HepG2 (cell line): ENCODE data around the gene PRR22. TPM values are rescaled to one million over a fixed set of nuclear protein-coding genes. Genes with fewer than 3 reads are reported as not detected.

Experiments
- CBX2 ChIP-seq, 2 experiments: fragments of 200-600 bp in 1 of 2; sonication (generic); formaldehyde crosslinking in 1 of 2; IDR thresholded peaks; 2 replicates each; pipeline versions ENCODE4 v1.7.0 to v1.8.1; 2018 to 2022; ENCODE audit warnings: low read depth in 2 of 2, low read length in 1 of 2, mild to moderate bottlenecking in 1 of 2, missing genetic modification reagents in 1 of 2
- CREM ChIP-seq, 2 experiments: sonication (generic) in 1 of 2; formaldehyde crosslinking in 1 of 2; IDR thresholded peaks; 2 replicates each; pipeline versions ENCODE4 v1.4.0 to v1.6.1; 2016 to 2020; ENCODE audit warnings: antibody characterized with exemption in 1 of 2, mild to moderate bottlenecking in 1 of 2, missing genetic modification reagents in 1 of 2
- FOXA3 ChIP-seq: IDR thresholded peaks from 2 replicates; pipeline ENCODE4 v1.6.1; 2016; ENCODE audit warnings: missing genetic modification reagents, missing compliant biosample characterization
- HNRNPLL ChIP-seq: fragments of 200-400 bp; formaldehyde crosslinking; IDR thresholded peaks from 2 replicates; pipeline ENCODE4 v1.6.1; 2017; ENCODE audit warnings: mild to moderate bottlenecking, low read depth, low read length; ENCODE audit not compliant: poor library complexity, severe bottlenecking
- JUND ChIP-seq: sonication (generic); formaldehyde crosslinking; IDR thresholded peaks from 2 replicates; pipeline ENCODE4 v1.8.0; 2022; ENCODE audit warnings: mild to moderate bottlenecking, missing genetic modification reagents
- MIER3 ChIP-seq: IDR thresholded peaks from 2 replicates; pipeline ENCODE4 v1.6.1; 2016; ENCODE audit warnings: missing compliant biosample characterization, borderline replicate concordance
- RBFOX2 ChIP-seq: fragments of 200-400 bp; formaldehyde crosslinking; IDR thresholded peaks from 2 replicates; pipeline ENCODE4 v1.6.1; 2017; ENCODE audit warnings: low read depth, mild to moderate bottlenecking, low read length
- SALL1 ChIP-seq: sonication (generic); formaldehyde crosslinking; IDR thresholded peaks from 2 replicates; pipeline ENCODE4 v1.8.0; 2022; ENCODE audit warnings: mild to moderate bottlenecking, missing genetic modification reagents
- SP4 ChIP-seq: sonication (generic); formaldehyde crosslinking; IDR thresholded peaks from 2 replicates; pipeline ENCODE4 v1.8.1; 2023; ENCODE audit warnings: mild to moderate bottlenecking, missing genetic modification reagents
- SP5 ChIP-seq: IDR thresholded peaks from 2 replicates; pipeline ENCODE4 v1.6.1; 2016; ENCODE audit warnings: low read depth, borderline replicate concordance
- XBP1 ChIP-seq: sonication (generic); formaldehyde crosslinking; IDR thresholded peaks from 2 replicates; pipeline ENCODE4 v1.5.0; 2020; ENCODE audit warnings: missing genetic modification reagents
- ZBTB26 ChIP-seq: IDR thresholded peaks from 2 replicates; pipeline ENCODE4 v1.6.1; 2016; ENCODE audit warnings: missing compliant biosample characterization, missing genetic modification reagents, borderline replicate concordance
- ZC3H4 ChIP-seq: sonication (generic); formaldehyde crosslinking; IDR thresholded peaks from 2 replicates; pipeline ENCODE4 v1.4.0; 2020; ENCODE audit warnings: missing genetic modification reagents, borderline replicate concordance
- ZFP37 ChIP-seq: sonication (generic); formaldehyde crosslinking; IDR thresholded peaks from 2 replicates; pipeline ENCODE4 v1.4.0; 2020; ENCODE audit warnings: missing genetic modification reagents, borderline replicate concordance
- ZNF292 ChIP-seq: sonication (generic); formaldehyde crosslinking; IDR thresholded peaks from 2 replicates; pipeline ENCODE4 v1.8.1; 2022; ENCODE audit warnings: mild to moderate bottlenecking, low read depth, missing genetic modification reagents, borderline replicate concordance
- ZNF496 ChIP-seq: sonication (generic); formaldehyde crosslinking; IDR thresholded peaks from 2 replicates; pipeline ENCODE4 v1.8.1; 2023; ENCODE audit warnings: mild to moderate bottlenecking, moderate library complexity, missing genetic modification reagents; ENCODE audit not compliant: insufficient replicate concordance
- ZNF619 ChIP-seq: sonication (generic); formaldehyde crosslinking; IDR thresholded peaks from 2 replicates; pipeline ENCODE4 v1.4.0; 2020; ENCODE audit warnings: mild to moderate bottlenecking, missing genetic modification reagents
- ZNF720 ChIP-seq: sonication (generic); formaldehyde crosslinking; IDR thresholded peaks from 2 replicates; pipeline ENCODE4 v1.4.0; 2020; ENCODE audit warnings: missing genetic modification reagents
- ZSCAN22 ChIP-seq: sonication (generic); formaldehyde crosslinking; IDR thresholded peaks from 2 replicates; pipeline ENCODE4 v1.4.0; 2020; ENCODE audit warnings: mild to moderate bottlenecking, missing genetic modification reagents
- polyA plus RNA-seq, 8 experiments: library from polyadenylated mRNA; depleted of rRNA in 3 of 8; stranded (reverse) in 7 of 8; unstranded in 1 of 8; fragments of >200 nt; fragmentation: Illumina TruSeq in 4 of 8; extraction: Trizol in 4 of 8; gene quantifications; 2 replicates each; pipeline versions ENCODE4 v1.2.1 to v1.2.3, GENCODE V29; 2011 to 2016; ENCODE audit warnings: low read depth in 4 of 8, missing spikeins in 1 of 8, mixed read lengths in 1 of 8; ENCODE audit not compliant: insufficient read depth in 1 of 8
- total RNA-seq, 5 experiments: library from RNA; depleted of rRNA; stranded (reverse); fragments of >200 nt; fragmentation: Illumina TruSeq; extraction: Trizol; gene quantifications; 2 replicates each; pipeline ENCODE4 v1.2.3, GENCODE V29; 2016; ENCODE audit warnings: low read depth in 1 of 5
- TF ChIP-seq, protein P1 (sequence below): sonication (generic); formaldehyde crosslinking; conservative IDR thresholded peaks from 2 replicates; pipeline ENCODE4 v1.4.0; 2020; ENCODE audit warnings: mild to moderate bottlenecking, missing genetic modification reagents, moderate library complexity
- TF ChIP-seq, protein P2 (sequence below): sonication (generic); formaldehyde crosslinking; IDR thresholded peaks from 2 replicates; pipeline ENCODE4 v1.5.0; 2020; ENCODE audit warnings: missing genetic modification reagents, mild to moderate bottlenecking, borderline replicate concordance
- TF ChIP-seq, protein P3 (sequence below): sonication (generic); formaldehyde crosslinking; IDR thresholded peaks from 2 replicates; pipeline ENCODE4 v1.4.0; 2020; ENCODE audit warnings: mild to moderate bottlenecking, low read depth, missing genetic modification reagents

The PRR22 gene
- total and polyA plus RNA-seq, 2 of the 13 experiments (the other 11 are each of a cell fraction or from before 2014, with no cell fraction given) = 0.84 to 2.3 TPM

GRCh38 chr19:5826531-5827341 is 42.2 kb upstream of the PRR22 start (continued):
- no peak; the same call in 1 of the 2 replicates for TF ChIP-seq ZFP37
- no peak for TF ChIP-seq XBP1 (CRISPR knock-in tag)
- TF ChIP-seq ZNF619 (CRISPR knock-in tag) = 0 out of 2 replicates have a peak, but pooled peaks have one; percentile 23
- TF ChIP-seq HNRNPLL = peak; percentile 38
- no peak; the same call in 1 of the 2 replicates for TF ChIP-seq SP5 (CRISPR knock-in tag)
- no peak for TF ChIP-seq JUND (CRISPR knock-in tag)
- no peak for TF ChIP-seq ZSCAN22 (CRISPR knock-in tag)
- TF ChIP-seq CREM (IDR thresholded peaks at IDR 0.05) = no peak
- no peak for TF ChIP-seq CREM (CRISPR knock-in tag; IDR thresholded peaks at IDR 0.05)
- TF ChIP-seq RBFOX2 = no peak
- TF ChIP-seq CBX2 (IDR thresholded peaks at IDR 0.05; ENCODE audit: low read depth, low read length) = no peak
- TF ChIP-seq CBX2 (CRISPR knock-in tag; IDR thresholded peaks at IDR 0.05; ENCODE audit: low read depth) = no peak
- TF ChIP-seq, protein P1, sequence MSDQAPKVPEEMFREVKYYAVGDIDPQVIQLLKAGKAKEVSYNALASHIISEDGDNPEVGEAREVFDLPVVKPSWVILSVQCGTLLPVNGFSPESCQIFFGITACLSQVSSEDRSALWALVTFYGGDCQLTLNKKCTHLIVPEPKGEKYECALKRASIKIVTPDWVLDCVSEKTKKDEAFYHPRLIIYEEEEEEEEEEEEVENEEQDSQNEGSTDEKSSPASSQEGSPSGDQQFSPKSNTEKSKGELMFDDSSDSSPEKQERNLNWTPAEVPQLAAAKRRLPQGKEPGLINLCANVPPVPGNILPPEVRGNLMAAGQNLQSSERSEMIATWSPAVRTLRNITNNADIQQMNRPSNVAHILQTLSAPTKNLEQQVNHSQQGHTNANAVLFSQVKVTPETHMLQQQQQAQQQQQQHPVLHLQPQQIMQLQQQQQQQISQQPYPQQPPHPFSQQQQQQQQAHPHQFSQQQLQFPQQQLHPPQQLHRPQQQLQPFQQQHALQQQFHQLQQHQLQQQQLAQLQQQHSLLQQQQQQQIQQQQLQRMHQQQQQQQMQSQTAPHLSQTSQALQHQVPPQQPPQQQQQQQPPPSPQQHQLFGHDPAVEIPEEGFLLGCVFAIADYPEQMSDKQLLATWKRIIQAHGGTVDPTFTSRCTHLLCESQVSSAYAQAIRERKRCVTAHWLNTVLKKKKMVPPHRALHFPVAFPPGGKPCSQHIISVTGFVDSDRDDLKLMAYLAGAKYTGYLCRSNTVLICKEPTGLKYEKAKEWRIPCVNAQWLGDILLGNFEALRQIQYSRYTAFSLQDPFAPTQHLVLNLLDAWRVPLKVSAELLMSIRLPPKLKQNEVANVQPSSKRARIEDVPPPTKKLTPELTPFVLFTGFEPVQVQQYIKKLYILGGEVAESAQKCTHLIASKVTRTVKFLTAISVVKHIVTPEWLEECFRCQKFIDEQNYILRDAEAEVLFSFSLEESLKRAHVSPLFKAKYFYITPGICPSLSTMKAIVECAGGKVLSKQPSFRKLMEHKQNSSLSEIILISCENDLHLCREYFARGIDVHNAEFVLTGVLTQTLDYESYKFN (CRISPR knock-in tag) = peak; percentile 84
- TF ChIP-seq, protein P2, sequence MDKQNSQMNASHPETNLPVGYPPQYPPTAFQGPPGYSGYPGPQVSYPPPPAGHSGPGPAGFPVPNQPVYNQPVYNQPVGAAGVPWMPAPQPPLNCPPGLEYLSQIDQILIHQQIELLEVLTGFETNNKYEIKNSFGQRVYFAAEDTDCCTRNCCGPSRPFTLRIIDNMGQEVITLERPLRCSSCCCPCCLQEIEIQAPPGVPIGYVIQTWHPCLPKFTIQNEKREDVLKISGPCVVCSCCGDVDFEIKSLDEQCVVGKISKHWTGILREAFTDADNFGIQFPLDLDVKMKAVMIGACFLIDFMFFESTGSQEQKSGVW (CRISPR knock-in tag) = no peak
- no peak for TF ChIP-seq ZNF496 (CRISPR knock-in tag)
- TF ChIP-seq FOXA3 (CRISPR knock-in tag) = peak; percentile 32
- TF ChIP-seq ZC3H4 (CRISPR knock-in tag) = no peak
- peak; percentile 82 for TF ChIP-seq SALL1 (CRISPR knock-in tag)
- no peak; the same call in 1 of the 2 replicates for TF ChIP-seq MIER3 (CRISPR knock-in tag)
- TF ChIP-seq ZBTB26 (CRISPR knock-in tag) = no peak
- TF ChIP-seq ZNF720 (CRISPR knock-in tag) = no peak
- TF ChIP-seq ZNF292 (CRISPR knock-in tag) = peak; percentile 54
- TF ChIP-seq, protein P3, sequence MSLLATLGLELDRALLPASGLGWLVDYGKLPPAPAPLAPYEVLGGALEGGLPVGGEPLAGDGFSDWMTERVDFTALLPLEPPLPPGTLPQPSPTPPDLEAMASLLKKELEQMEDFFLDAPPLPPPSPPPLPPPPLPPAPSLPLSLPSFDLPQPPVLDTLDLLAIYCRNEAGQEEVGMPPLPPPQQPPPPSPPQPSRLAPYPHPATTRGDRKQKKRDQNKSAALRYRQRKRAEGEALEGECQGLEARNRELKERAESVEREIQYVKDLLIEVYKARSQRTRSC (CRISPR knock-in tag) = no peak
- TF ChIP-seq SP4 = no peak
